ENCODE measurements around the gene NECTIN4. TPM values are rescaled to one million over a fixed set of nuclear protein-coding genes. Genes with fewer than 3 reads are reported as not detected.

Gene NECTIN4
- total and polyA plus RNA-seq, 7 donors, result 0.01 to 0.03 TPM; not detected in 5

GRCh38 chr1:161070761-161071160 is 18.6 kb downstream of the NECTIN4 start:
- no peak for TF ChIP-seq CTCF (IDR thresholded peaks at IDR 0.05)
- Histone ChIP-seq H3K27me3 (ENCODE audit: insufficient read depth in 3 of 3, low read length in 2 of 3) (peaks cover 0 to 5% (median 0%) of the 10 kb centered on the region in 3 donors), H3K27ac (no peak overlapping the region), H3K36me3 (ENCODE audit: insufficient read depth in 1 of 2, low read depth in 1 of 2) (no peaks in the 10 kb centered on the region), H3K4me1 (no peaks in the 10 kb centered on the region), H3K9me3 (no peaks in the 10 kb centered on the region), H3K4me3 (no peak overlapping the region)
- DNase-seq (no peak), ATAC-seq (no peak)
- intact Hi-C loops (cut with DNase I), result loop anchor here in 1 of 2 donors (5.0 kb wide), 1 partner anchor 67 kb away; no protein-coding TSS in a partner anchor
- WGBS, 3 donors, result 91 to 95% (median 95%) methylated on average over 4 of the region's 4 CpGs

GRCh38 chr1:161069731-161070270 is 19.6 kb downstream of the NECTIN4 start, which contains the start of gene ARHGAP30:
ARHGAP30 (minus strand) TSS chr1:161069891; CDS start chr1:161069624, 267 bp downstream.
- peak within 1 kb of the TSS; percentile 49 for H3K4me3 ChIP-seq

GRCh38 chr1:161069241-161069640 is 20.1 kb downstream of the NECTIN4 start:
- Histone ChIP-seq H3K4me1 (no peaks in the 10 kb centered on the region), H3K27me3 (ENCODE audit: insufficient read depth in 3 of 3, low read length in 2 of 3) (peaks cover 0 to 8% (median 0%) of the 10 kb centered on the region in 3 donors), H3K9me3 (no peaks in the 10 kb centered on the region), H3K4me3 (peak overlapping the region; percentile 49), H3K27ac (no peak overlapping the region), H3K36me3 (ENCODE audit: insufficient read depth in 1 of 2, low read depth in 1 of 2) (no peaks in the 10 kb centered on the region)
- no peak for TF ChIP-seq CTCF (IDR thresholded peaks at IDR 0.05)
- no peak for ATAC-seq
- intact Hi-C loops (cut with DNase I), result no loop called here
- WGBS, 3 donors, result 80 to 84% (median 81%) methylated on average over 9 of the region's 9 CpGs
- no peak for DNase-seq

More at GRCh38 chr1:161069731-161070270, 19.6 kb downstream of the NECTIN4 start, which contains the start of gene ARHGAP30:
- Histone ChIP-seq H3K27ac (no peak within 1 kb of the TSS), H3K36me3 (ENCODE audit: insufficient read depth in 1 of 2, low read depth in 1 of 2) (no peaks in the 10 kb centered on the region), H3K9me3 (no peaks in the 10 kb centered on the region), H3K4me1 (no peaks in the 10 kb centered on the region), H3K27me3 (ENCODE audit: insufficient read depth in 3 of 3, low read length in 2 of 3) (peaks cover 0 to 5% (median 0%) of the 10 kb centered on the region in 3 donors)
- intact Hi-C loops (cut with DNase I), result loop anchor here in 1 of 2 donors (5.0 kb wide), 1 partner anchor 68 kb away; no protein-coding TSS in a partner anchor
- ATAC-seq (peak; percentile 39 to 60 (median 49)), DNase-seq (peak; percentile 62 to 83)
- WGBS, 3 donors, result 68 to 75% (median 74%) methylated on average over 9 of the region's 9 CpGs
- no peak for TF ChIP-seq CTCF (IDR thresholded peaks at IDR 0.05)

- ATAC-seq, result peak; percentile 28 to 70 (median 42)
Observed at GRCh38 chr1:161068306-161069234, 20.8 kb downstream of the NECTIN4 start.

More at GRCh38 chr1:161068306-161069234, 20.8 kb downstream of the NECTIN4 start:
- Histone ChIP-seq H3K36me3 (ENCODE audit: insufficient read depth in 1 of 2, low read depth in 1 of 2) (no peaks in the 10 kb centered on the region), H3K27ac (no peak overlapping the region), H3K4me1 (no peaks in the 10 kb centered on the region), H3K27me3 (ENCODE audit: insufficient read depth in 3 of 3, low read length in 2 of 3) (peaks cover 0 to 15% (median 0%) of the 10 kb centered on the region in 3 donors), H3K9me3 (no peaks in the 10 kb centered on the region), H3K4me3 (peak overlapping the region; percentile 49)
- WGBS, 3 donors, result 63 to 68% (median 65%) methylated on average over 10 of the region's 10 CpGs
- no peak for TF ChIP-seq CTCF (IDR thresholded peaks at IDR 0.05)
- intact Hi-C loops (cut with DNase I), result no loop called here
- DNase-seq, result peak; percentile 61 to 71
